Nephron progenitor cell (in vitro differentiated cells): ENCODE data around the gene PTPRO.

Source experiments
- DNase-seq: peaks from one replicate; pipeline ENCODE4 v3.0.0; 2021
- H3K27ac Mint-ChIP-seq: 2 replicates; pipeline ENCODE4 v1.8.0; 2021; ENCODE audit warnings: mild to moderate bottlenecking, moderate library complexity, mixed read lengths
- H3K27me3 Mint-ChIP-seq: 2 replicates; pipeline ENCODE4 v1.8.0; 2021; ENCODE audit warnings: mild to moderate bottlenecking, low read depth, mixed read lengths; ENCODE audit not compliant: poor library complexity
- H3K36me3 Mint-ChIP-seq: 2 replicates; pipeline ENCODE4 v1.8.0; 2021; ENCODE audit warnings: low read depth, mixed read lengths
- H3K4me1 Mint-ChIP-seq: 2 replicates; pipeline ENCODE4 v1.8.0; 2021; ENCODE audit warnings: mixed read lengths
- H3K4me3 Mint-ChIP-seq: 2 replicates; pipeline ENCODE4 v1.8.0; 2021; ENCODE audit warnings: mild to moderate bottlenecking, moderate library complexity, mixed read lengths
- H3K9me3 Mint-ChIP-seq: 2 replicates; pipeline ENCODE4 v1.8.0; 2021; ENCODE audit warnings: mild to moderate bottlenecking, moderate library complexity, mixed read lengths
- TF ChIP-seq, protein P1 (sequence below): fragments of 200-600 bp; sonication (generic); IDR thresholded peaks from 2 replicates; pipeline ENCODE4 v1.5.0; 2021; ENCODE audit warnings: antibody characterized with exemption

PTPRO gene

DNA sequence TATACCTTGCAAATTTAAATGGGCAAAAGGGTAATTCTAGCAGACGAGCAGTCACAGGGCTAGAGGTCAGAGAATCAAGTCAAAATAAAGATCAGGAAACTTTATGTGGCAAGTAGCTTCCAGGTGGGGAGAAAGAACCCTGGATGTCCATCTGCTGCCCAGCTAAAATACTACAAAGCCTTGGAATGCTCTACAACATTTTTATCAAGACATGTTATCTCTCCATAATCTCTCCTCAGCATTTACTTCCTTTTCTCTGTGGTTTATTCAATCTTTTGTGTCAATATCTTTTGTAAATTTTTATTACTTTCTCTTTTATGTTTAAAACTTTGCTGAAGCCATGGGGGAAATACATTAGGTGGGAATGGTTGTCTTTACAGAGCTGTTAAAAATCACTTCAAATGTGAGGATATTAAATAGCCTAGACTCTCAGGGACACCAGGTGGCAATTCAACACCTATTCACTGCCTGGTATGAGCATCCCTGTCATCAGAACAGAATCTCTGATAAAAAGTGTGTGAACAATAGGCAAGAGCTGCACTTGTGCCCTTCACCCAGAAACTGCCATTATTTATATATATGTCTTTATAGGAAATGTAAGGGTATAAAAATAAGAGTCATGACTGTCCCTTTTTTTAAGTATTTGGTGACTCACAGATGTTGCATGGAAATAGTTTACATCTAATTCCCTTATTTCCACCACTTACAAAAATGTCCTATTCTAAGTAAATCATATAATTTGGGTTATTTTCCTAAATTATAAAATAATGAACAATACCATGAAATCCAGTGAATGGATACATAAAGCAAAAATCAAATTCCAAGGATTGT is 314.0 kb downstream of the PTPRO start:
- H3K4me3 Mint-ChIP-seq: no peak overlapping the region
- TF ChIP-seq, protein P1, sequence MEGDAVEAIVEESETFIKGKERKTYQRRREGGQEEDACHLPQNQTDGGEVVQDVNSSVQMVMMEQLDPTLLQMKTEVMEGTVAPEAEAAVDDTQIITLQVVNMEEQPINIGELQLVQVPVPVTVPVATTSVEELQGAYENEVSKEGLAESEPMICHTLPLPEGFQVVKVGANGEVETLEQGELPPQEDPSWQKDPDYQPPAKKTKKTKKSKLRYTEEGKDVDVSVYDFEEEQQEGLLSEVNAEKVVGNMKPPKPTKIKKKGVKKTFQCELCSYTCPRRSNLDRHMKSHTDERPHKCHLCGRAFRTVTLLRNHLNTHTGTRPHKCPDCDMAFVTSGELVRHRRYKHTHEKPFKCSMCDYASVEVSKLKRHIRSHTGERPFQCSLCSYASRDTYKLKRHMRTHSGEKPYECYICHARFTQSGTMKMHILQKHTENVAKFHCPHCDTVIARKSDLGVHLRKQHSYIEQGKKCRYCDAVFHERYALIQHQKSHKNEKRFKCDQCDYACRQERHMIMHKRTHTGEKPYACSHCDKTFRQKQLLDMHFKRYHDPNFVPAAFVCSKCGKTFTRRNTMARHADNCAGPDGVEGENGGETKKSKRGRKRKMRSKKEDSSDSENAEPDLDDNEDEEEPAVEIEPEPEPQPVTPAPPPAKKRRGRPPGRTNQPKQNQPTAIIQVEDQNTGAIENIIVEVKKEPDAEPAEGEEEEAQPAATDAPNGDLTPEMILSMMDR: no peak
- H3K4me1 Mint-ChIP-seq: peaks cover 2% of the 10 kb centered on the region
- no peaks in the 10 kb centered on the region for H3K9me3 Mint-ChIP-seq
- no peak for DNase-seq
- H3K27me3 Mint-ChIP-seq: no peaks in the 10 kb centered on the region
- H3K36me3 Mint-ChIP-seq: peaks cover 4% of the 10 kb centered on the region
- no peak overlapping the region for H3K27ac Mint-ChIP-seq

DNA sequence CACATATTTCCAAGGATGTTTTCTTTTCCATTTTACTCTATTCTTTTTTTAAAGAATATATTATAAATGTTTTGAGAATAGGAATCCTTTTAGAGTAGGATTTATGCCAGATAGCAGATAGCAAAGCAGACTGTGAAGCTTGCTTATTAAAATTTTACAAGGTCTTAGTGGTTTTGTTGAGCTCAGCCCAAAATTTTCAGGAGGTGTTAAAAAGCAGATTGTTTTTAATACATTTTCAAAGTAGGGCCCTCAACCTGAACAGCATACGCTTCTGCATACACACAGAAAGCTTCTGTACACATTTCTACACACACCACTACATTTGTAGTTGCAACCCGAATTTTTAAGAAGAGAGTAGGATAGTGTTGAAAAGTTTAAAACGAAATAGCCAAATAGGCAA is 315.9 kb downstream of the PTPRO start:
- Mint-ChIP-seq H3K27me3 (no peaks in the 10 kb centered on the region), H3K27ac (no peak overlapping the region), H3K4me3 (no peak overlapping the region), H3K36me3 (peaks cover 4% of the 10 kb centered on the region), H3K9me3 (no peaks in the 10 kb centered on the region), H3K4me1 (no peaks in the 10 kb centered on the region)
- TF ChIP-seq, protein P1: no peak
- no peak for DNase-seq

DNA sequence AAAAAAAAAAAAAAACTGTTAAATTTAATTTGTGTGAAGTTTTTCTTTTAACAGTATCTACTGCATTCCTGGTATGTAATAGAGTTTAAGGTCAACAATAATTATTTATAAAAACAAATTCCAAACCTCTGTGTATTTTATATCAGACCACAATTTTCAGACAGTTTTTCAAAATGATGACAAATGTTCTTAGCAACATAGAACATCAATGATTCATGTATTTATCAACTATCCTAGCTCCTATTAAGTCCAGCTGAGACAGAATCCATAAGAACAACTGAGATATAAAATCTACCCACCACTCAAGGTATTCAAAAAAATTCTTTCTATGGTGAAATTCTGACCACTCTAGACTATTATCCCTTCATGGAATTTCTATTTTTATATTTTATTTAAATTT is 322.4 kb downstream of the PTPRO start:
- Mint-ChIP-seq H3K36me3 (peaks cover 25% of the 10 kb centered on the region), H3K27ac (no peak overlapping the region)

DNA sequence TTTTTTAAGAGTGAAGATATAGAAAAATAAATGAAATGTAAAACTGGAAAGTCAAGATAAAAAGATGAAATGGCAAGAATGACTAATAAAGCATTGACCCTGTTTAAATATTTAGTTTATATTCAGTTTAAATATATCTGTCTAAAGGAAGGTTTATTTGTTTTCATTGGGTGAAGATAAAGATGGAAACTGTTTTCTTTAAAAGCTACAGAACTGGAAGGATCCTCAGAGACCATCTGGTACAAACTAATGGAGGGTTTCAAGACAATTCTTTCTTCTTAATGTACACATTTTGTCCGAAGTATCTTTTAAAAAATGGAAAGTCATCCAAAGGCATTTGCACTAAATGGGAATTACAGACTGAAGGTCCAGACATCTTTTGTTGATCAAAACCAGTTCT is 324.3 kb downstream of the PTPRO start:
- H3K4me3 Mint-ChIP-seq: no peak overlapping the region
- TF ChIP-seq, protein P1: no peak
- no peaks in the 10 kb centered on the region for H3K27me3 Mint-ChIP-seq
- no peak for DNase-seq
- peaks cover 14% of the 10 kb centered on the region for H3K4me1 Mint-ChIP-seq
- peaks cover 22% of the 10 kb centered on the region for H3K36me3 Mint-ChIP-seq
- H3K9me3 Mint-ChIP-seq: no peaks in the 10 kb centered on the region
- no peak overlapping the region for H3K27ac Mint-ChIP-seq

More for the DNA sequence above, 322.4 kb downstream of the PTPRO start:
- Mint-ChIP-seq H3K27me3 (no peaks in the 10 kb centered on the region), H3K4me1 (no peaks in the 10 kb centered on the region), H3K9me3 (no peaks in the 10 kb centered on the region), H3K4me3 (no peak overlapping the region)
- TF ChIP-seq, protein P1: no peak
- DNase-seq: no peak
